GM18517 (cell line): Measurements from ENCODE around the gene BPTF.
"Not testable (repeated sequence)": the region's sequence is repeated elsewhere in the genome, so short reads cannot be mapped to it uniquely, and the experiment has no call there.

Source experiments
- ATAC-seq: cut with Tn5 transposase; IDR thresholded peaks from one replicate; pipeline ENCODE4 v1.9.1; 2021; ENCODE audit warnings: mild to moderate bottlenecking, moderate library complexity; ENCODE audit not compliant: unreplicated experiment

Gene BPTF

DNA sequence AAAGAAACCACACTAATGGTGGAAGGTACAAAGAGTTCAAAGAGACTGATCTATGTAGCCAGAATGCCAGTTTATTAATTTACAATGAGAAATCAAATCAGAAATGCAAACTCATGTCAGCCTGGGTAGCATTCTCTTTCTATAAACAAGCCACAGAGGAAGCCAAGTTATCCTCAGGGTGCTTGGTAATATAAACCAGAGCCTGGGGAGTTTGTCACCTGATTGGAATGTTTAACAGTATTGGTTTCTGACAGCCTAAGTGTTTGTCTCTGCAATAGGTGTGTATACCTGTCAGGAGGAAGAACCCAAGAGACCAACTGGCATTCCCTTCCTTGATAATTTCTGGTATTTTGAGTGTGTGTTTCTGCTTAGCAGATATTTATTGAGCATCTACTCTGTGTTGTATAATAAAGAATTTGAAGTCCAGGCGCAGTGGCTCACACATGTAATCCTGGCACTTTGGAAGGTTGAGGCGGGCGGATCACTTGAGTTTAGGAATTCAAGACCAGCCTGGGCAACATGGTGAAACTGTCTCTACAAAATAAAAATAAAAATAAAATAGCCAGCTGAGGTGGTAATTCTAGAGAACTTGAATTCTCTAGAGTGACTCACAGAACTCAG lies 174.1 kb downstream of the BPTF start:
- no peak for ATAC-seq

DNA sequence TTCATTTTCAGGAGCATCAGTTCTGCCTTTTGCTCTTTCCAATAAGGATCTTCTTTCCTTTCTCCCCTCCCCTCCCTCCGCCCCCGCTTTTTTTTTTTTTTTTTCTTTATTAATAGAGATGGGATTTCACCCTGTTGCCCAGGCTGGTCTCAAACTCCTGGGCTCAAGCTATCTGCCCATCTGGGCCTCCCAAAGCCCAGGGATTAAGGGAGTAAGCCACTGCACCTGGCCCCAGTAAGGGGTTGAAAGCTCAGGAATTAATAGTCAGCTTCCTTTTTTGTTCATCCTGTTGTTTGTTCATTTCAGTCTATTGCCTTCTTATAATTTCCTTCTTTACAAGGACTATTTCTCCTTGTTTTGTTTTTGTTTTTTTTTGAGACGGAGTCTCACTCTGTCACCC lies 178.9 kb downstream of the BPTF start:
- ATAC-seq: no peak

DNA sequence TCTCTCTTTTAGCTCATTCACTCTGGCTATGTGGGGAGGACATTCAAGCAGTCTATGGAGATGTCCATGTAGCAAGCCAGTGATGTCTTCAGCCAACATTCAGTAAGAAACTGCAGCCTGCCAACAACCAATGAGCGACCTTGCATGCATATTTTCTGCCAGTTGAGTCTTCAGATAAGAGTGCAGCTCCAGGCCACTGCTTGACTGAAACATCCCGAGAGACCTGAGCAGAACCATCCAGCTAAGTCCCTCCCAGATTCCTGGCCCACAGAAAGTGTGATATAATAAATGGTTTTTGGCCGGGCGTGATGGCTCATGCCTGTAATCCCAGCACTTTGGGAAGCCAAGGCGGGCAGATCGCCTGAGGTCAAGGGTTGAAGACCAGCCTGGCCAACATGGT lies 181.5 kb downstream of the BPTF start:
- ATAC-seq: no peak

GRCh38 chr17:68011199-68011665 lies 185.9 kb downstream of the BPTF start:
- no peak for ATAC-seq

DNA sequence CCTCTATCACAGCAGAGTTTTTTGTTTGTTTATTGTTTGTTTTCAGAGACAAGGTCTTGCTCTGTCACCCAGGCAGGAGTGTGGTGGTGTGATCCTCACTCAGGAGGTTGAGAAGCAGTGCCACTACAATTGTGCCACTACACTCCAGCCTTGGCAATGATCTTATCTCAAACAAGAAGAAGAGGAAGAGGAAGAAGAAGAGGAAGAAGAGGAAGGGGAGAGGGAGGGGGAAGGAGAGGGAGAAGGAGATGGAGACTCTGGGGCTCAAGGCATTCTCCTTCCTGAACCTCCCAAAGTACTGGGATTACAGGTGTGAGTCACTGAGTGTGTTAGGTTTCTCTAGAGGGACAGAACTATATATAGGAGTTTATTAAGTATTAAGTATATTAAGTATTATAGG lies 188.1 kb downstream of the BPTF start:
- no peak for ATAC-seq

DNA sequence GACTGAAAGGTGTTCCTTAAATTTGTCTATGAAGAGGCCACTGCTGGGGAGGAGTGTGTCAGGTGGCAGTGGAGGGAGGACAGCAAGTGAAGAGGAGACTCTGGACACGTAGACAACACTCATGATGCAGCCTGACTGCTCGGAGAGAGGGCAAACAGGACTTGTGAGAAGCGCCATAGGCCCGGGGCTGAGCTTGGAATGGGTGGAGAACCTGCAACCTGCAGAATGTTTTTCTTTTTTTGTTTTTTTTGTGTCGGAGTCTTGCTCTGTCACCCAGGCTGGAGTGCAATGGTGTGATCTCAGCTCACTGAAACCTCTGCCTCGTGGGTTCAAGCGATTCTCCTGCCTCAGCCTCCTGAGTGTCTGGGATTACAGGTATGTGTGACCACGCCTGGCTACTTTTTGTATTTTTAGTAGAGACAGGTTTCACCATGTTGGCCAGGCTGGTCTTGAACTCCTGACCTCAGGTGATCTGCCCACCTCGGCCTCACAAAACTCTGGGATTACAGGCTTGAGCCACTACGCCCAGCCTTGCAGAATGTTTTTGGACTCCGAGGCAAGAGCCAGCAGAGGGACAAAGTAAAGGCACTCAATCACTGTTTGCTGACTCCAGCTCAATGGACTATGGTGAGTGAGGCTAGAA lies 189.9 kb downstream of the BPTF start:
- no peak for ATAC-seq

- no peak for ATAC-seq
These were observed 191.5 kb downstream of the BPTF start for GRCh38 chr17:68016838-68017237.

DNA sequence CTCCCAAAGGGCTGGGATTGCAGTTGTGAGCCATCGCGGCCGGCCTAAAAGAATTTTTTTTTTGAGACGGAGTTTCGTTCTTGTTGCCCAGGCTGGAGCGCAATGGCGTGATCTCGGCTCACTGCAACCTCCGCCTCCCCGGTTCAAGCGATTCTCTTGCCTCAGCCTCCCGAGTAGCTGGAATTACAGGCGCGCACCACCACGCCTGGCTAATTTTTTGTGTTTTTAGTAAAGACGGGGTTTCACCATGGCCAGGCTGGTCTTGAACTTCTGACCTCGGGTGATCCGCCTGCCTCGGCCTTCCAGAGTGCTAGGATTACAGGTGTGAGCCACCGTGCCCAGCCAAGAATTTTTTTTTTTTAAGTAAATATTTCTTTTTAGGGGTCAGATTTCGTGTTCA lies 193.2 kb downstream of the BPTF start:
- not testable (repeated sequence) for ATAC-seq

DNA sequence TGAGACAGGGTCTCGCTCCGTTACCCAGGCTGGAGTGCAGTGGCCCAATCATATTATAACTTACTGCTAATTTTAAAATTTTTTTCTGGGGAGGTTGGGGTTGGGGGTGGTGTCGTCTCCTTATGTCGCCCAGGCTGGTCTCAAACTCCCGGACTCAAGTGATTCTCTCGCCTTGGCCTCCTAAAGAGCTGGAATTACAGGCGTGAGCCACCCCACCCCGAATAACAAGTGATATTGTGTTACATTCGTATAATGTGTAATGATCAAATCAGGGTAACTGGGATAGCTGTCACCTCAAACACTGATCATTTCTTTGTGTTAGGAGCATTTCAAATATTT lies 194.0 kb downstream of the BPTF start:
- no peak for ATAC-seq

DNA sequence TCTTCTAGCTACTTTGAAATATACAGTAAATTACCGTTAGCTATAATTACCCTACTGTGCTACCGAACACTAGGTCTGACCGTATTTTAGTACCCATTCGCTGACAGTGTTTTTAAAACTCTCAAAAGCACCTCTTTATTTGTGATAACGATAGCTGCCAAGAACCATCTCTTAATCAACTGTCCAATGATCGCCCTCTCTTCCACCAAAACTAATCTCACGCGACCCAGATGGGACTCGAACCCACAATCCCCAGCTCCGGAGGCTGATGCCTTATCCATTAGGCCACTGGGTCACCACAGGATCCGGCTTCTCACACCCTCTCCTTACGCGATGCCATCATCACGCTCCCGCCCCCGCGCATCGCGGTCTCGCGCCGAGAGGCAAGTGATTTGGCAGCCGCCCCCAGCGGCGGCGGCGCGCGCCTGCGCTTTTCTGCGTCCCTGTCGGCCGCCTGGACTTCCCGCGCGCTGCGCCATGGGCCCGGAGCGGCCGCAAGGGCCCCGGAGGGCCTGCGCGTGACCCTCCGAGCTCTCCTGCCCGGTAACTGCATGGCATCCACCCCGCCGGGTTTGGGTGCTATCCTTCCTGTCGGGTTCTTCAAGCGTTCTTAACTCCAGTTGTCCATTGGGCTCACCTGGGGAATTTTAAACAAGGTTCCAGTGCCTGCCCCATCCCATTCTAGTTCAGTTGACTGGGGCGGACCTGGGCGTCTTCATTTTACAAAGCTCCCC lies 194.5 kb downstream of the BPTF start:
- peak; percentile 90 for ATAC-seq

DNA sequence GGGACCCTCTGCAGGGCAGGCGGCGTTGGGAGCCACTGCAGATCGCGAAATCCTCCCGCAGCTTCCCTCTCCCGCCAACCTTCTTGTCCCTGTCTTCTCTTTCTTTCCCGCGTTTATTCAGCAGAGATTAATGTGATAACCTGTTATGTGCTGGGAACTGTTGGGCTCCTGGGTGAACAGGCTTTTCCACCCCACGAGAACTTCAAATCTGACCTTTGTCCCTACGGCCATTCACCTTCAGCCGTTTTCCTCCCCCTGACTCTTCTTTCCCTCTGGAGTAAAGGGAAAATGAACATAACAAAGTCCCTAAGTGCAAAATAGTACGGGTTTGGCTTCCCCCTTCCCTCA lies 195.1 kb downstream of the BPTF start:
- no peak for ATAC-seq

- not testable (repeated sequence) for ATAC-seq
These were observed 195.5 kb downstream of the BPTF start for GRCh38 chr17:68020791-68021190.

- ATAC-seq: no peak
These were observed 196.7 kb downstream of the BPTF start for GRCh38 chr17:68021963-68022362.

DNA sequence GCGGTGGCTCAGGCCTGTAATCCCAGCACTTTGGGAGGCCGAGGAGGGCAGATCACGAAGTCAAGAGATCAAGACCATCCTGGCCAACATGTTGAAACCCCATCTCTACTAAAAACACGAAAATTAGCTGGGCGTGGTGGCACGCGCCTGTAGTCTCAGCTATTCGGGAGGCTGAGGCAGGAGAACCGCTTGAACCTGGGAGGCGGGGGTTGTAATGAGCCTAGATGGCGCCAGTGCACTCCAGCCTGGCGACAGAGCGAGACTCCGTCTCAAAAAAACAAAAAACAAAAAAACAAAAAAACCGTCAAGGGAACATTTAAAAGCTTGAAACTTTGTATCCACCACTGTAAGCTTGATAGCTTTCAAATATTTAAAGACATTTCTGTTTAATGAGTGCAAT lies 197.2 kb downstream of the BPTF start:
- ATAC-seq: not testable (repeated sequence)

DNA sequence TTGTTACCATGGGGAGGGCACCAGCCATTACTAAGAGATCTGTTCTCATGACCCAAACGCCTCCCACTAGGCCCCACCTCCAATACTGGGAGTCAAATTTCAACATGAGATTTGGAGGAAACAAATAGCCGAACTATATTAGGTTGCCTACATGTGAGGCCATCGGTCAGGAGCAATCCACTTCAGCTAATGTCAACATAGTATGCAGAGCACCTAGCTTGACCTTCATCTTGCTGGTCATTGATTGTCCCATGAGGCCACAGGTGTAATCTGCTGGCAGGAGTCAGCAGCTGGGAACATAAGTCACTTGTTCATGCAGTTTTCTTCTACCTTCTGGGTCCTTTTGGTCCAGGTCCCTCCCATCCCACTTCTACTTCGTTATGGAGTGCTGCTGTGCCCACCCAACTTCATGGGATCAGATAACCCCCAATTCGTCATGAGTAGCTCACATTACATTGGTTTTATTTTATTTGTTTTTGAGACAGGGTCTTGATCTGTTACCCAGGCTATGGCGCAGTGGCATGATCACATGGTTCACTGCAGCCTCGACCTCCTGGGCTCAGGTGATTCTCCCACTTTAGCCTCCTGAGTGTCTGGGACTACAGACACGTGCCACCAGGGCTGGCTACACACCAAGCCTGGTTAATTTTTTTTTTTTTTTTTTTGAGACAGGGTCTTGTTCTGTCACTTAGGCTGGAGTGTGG lies 204.4 kb downstream of the BPTF start:
- ATAC-seq: no peak
